ENCODE data around the gene NBEA.

- TF ChIP-seq, protein P1, sequence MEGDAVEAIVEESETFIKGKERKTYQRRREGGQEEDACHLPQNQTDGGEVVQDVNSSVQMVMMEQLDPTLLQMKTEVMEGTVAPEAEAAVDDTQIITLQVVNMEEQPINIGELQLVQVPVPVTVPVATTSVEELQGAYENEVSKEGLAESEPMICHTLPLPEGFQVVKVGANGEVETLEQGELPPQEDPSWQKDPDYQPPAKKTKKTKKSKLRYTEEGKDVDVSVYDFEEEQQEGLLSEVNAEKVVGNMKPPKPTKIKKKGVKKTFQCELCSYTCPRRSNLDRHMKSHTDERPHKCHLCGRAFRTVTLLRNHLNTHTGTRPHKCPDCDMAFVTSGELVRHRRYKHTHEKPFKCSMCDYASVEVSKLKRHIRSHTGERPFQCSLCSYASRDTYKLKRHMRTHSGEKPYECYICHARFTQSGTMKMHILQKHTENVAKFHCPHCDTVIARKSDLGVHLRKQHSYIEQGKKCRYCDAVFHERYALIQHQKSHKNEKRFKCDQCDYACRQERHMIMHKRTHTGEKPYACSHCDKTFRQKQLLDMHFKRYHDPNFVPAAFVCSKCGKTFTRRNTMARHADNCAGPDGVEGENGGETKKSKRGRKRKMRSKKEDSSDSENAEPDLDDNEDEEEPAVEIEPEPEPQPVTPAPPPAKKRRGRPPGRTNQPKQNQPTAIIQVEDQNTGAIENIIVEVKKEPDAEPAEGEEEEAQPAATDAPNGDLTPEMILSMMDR (IDR thresholded peaks at IDR 0.05): no peak
- TF ChIP-seq POLR2A (IDR thresholded peaks at IDR 0.05) (no peak), EP300 (IDR thresholded peaks at IDR 0.05) (no peak), POLR2AphosphoS5 (IDR thresholded peaks at IDR 0.05) (no peak)
Measured at GRCh38 chr13:35210261-35210660, 268.2 kb downstream of the NBEA start.

All from stomach (tissue), 4 donors.